AG04450 (cell line): ENCODE measurements around the gene RASSF10. TPM values are rescaled to one million over a fixed set of nuclear protein-coding genes. Genes with fewer than 3 reads are reported as not detected.

Experiments
- CTCF ChIA-PET: fragments of 300-600, 350-600 bp; formaldehyde crosslinking; extraction: SDS; loops from one replicate; lab custom pipeline; 2022; ENCODE audit warnings: antibody characterized with exemption, inconsistent platforms; lab: Charles Lee
- POLR2A ChIA-PET: fragments of 350-600 bp; formaldehyde crosslinking; extraction: SDS; loops from one replicate; lab custom pipeline; 2021; ENCODE audit warnings: antibody characterized with exemption, inconsistent platforms; lab: Yijun Ruan, JAX
- DNase-seq: peaks from one replicate; pipeline ENCODE4 v3.0.0-alpha.2; 2011; ENCODE audit warnings: low read depth, low spot score
- H3K27ac ChIP-seq: one replicate; pipeline ENCODE4 v1.5.1; 2012; ENCODE audit warnings: low read depth, low read length, control low read depth
- H3K27me3 ChIP-seq: one replicate; pipeline ENCODE4 v1.6.0; 2012; ENCODE audit warnings: low read length; ENCODE audit not compliant: control insufficient read depth, insufficient read depth
- H3K4me3 ChIP-seq: 2 replicates; pipeline ENCODE4 v1.5.1; 2011; ENCODE audit warnings: mild to moderate bottlenecking, low read depth, low read length, control low read depth
- H3K9me3 ChIP-seq: 2 replicates; pipeline ENCODE4 v1.5.1; 2012; ENCODE audit warnings: low read length; ENCODE audit not compliant: control insufficient read depth, insufficient read depth
- polyA plus RNA-seq: library from polyadenylated mRNA; depleted of rRNA; stranded (reverse); fragments of >200 nt; gene quantifications from 2 replicates; pipeline ENCODE4 v1.2.3, GENCODE V29; 2011
- TF ChIP-seq, protein P1 (sequence below): IDR thresholded peaks from 2 replicates; pipeline ENCODE4 v1.5.1; 2011; ENCODE audit warnings: low read depth, low read length, control low read depth, inconsistent platforms

Gene RASSF10
- polyA plus RNA-seq, 1 experiment, result not detected

DNA sequence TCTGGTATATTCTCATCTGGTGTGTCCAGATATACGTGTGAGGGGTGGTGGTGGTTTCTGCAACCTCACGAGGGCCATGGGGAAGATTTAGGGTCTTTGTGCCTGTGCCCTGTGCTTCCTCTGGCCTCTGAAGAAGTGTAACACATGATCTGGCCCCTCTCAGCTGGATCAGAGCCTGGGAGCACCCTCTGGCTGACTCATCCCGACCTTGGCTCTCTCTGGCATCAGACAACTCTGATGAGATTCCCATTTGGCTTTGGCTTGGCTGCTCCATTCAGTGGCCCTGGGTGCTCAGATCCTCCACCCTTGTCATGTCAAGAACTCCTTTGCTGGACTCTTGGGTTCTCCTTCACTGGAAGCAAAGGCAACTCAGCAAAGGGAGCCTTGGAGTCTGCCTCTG lies 45.2 kb downstream of the RASSF10 start:
- Histone ChIP-seq H3K4me3 (no peak overlapping the region), H3K9me3 (no peaks in the 10 kb centered on the region), H3K27ac (no peak overlapping the region), H3K27me3 (peaks cover 24% of the 10 kb centered on the region)
- TF ChIP-seq, protein P1, sequence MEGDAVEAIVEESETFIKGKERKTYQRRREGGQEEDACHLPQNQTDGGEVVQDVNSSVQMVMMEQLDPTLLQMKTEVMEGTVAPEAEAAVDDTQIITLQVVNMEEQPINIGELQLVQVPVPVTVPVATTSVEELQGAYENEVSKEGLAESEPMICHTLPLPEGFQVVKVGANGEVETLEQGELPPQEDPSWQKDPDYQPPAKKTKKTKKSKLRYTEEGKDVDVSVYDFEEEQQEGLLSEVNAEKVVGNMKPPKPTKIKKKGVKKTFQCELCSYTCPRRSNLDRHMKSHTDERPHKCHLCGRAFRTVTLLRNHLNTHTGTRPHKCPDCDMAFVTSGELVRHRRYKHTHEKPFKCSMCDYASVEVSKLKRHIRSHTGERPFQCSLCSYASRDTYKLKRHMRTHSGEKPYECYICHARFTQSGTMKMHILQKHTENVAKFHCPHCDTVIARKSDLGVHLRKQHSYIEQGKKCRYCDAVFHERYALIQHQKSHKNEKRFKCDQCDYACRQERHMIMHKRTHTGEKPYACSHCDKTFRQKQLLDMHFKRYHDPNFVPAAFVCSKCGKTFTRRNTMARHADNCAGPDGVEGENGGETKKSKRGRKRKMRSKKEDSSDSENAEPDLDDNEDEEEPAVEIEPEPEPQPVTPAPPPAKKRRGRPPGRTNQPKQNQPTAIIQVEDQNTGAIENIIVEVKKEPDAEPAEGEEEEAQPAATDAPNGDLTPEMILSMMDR, result no peak
- ChIA-PET CTCF (no interaction called here), POLR2A (no interaction called here)
- DNase-seq, result no peak

DNA sequence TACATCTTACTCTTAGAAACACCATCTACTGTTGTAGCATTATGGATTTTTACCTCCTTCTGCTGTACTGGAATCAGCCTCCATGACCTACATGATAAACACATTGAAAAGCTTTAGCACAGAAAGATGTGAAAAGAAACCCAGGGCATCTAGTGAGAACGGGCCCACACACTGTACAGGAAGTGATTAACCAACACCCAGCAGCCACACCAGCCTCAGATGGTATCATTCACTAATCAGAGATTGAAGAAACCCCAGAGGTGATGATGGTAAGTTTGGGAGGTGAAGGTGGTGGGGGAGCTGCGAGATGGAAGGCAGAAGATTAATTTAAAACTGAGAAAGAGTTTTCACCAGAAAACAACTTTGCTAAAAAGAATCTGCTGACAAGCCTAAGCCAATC lies 46.1 kb downstream of the RASSF10 start:
- H3K4me3 ChIP-seq, result no peak overlapping the region
- H3K27me3 ChIP-seq, result peaks cover 20% of the 10 kb centered on the region
- ChIA-PET POLR2A (no interaction called here), CTCF (interaction anchor here (1.2 kb wide), 1 partner anchor 39 kb away, joined by 3 read pairs; no protein-coding TSS in a partner anchor)
- no peak for DNase-seq
- TF ChIP-seq, protein P1, result no peak
- no peaks in the 10 kb centered on the region for H3K9me3 ChIP-seq
- H3K27ac ChIP-seq, result no peak overlapping the region

DNA sequence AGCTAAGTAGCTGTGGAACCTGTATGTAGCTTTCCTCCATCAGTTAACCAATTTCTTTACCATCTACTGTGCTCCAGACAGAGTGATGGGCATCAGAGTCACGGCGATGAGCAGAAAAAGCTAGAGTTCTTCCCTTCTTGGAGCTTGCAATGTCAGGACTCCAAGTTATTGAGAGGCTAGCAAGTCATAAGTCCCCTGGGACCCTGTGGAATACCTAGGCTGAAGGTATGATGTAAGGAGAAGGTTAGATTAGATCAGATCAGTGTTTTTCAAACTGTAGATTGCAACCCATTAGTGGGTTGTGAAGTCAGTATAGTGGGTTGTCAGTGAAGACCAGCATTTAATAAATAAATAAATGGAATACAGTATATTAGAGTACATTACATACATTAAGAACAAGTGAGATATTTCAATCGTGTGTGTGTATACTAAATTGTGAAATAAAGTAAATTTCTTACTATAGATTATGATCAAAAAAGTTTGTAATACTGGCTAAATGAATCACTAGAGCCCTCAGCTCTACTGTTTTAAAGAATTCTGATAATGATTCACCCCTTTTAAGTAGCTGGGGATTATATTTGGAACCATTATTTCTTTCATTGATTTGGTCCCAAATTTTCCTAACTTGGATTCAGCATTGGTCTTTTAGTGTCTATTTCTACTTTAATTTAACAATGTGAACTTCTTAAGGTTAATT lies 52.3 kb downstream of the RASSF10 start:
- Histone ChIP-seq H3K27me3 (peaks cover 27% of the 10 kb centered on the region), H3K4me3 (no peak overlapping the region), H3K9me3 (no peaks in the 10 kb centered on the region), H3K27ac (no peak overlapping the region)
- DNase-seq, result no peak
- POLR2A ChIA-PET, result interaction anchor here (0.7 kb wide), 1 partner anchor 89 kb away, joined by 3 read pairs; no protein-coding TSS in a partner anchor
- TF ChIP-seq, protein P1, result no peak
- CTCF ChIA-PET, result interaction anchor here (1.2 kb wide), 1 partner anchor 64 kb away, joined by 3 read pairs; no protein-coding TSS in a partner anchor
